GM12878 (cell line): Measurements from ENCODE around the gene LAMA2. TPM values are rescaled to one million over a fixed set of nuclear protein-coding genes. Genes with fewer than 3 reads are reported as not detected.

Source experiments
- ATAC-seq: fragments of 200-7000 bp; cut with Tn5 transposase; 3 replicates; pipeline ENCODE4 v1.9.1; 2020; ENCODE audit warnings: mild to moderate bottlenecking, moderate library complexity
- BruUV-seq: library from RNA; stranded (reverse); fragments of 400-500 nt; replicated peaks from 2 replicates; lab custom pipeline; 2021; lab: Mats Ljungman, UMichigan
- CTCF ChIA-PET: fragments of 300-600 bp; sonication (Branson Sonifier 250); formaldehyde crosslinking; extraction: SDS; loops from one replicate; lab custom pipeline; 2021; ENCODE audit warnings: inconsistent platforms; lab: Yijun Ruan, JAX
- POLR2A ChIA-PET: fragments of 350-600 bp; formaldehyde crosslinking; extraction: SDS; loops from one replicate; lab custom pipeline; 2021; ENCODE audit warnings: inconsistent platforms; lab: Charles Lee
- RAD21 ChIA-PET: fragments of 300-600 bp; sonication (Branson Sonifier 250); formaldehyde crosslinking; loops from one replicate; lab custom pipeline; 2023; ENCODE audit warnings: antibody characterized with exemption; ENCODE audit not compliant: unreplicated experiment; lab: Charles Lee
- SMC1A ChIA-PET: fragments of 300-600 bp; sonication (Branson Sonifier 250); formaldehyde crosslinking; loops from one replicate; lab custom pipeline; 2023; ENCODE audit not compliant: unreplicated experiment, uncharacterized antibody; lab: Charles Lee
- DNase-seq: peaks from one replicate; pipeline ENCODE4 v3.0.0-alpha.2; 2011; ENCODE audit warnings: low read depth, low spot score
- FAIRE-seq: peaks from 3 replicates; lab custom pipeline; 2011; peaks lifted over from hg19 to GRCh38; lab: Jason Lieb, UNC
- H2AFZ ChIP-seq: 2 replicates; pipeline ENCODE4 v1.6.0; 2011; ENCODE audit warnings: low read depth, low read length, control low read depth; ENCODE audit not compliant: control insufficient read depth
- H3K27ac ChIP-seq: 2 replicates; pipeline ENCODE4 v1.5.1; 2011; ENCODE audit warnings: control low read depth; ENCODE audit not compliant: control insufficient read depth, insufficient read depth
- H3K27me3 ChIP-seq, 2 experiments: replicated peaks in 1 of 2; 2 replicates each; pipeline versions ENCODE4 v1.6.0 to v1.6.1; 2011; ENCODE audit warnings: low read length in 1 of 2; ENCODE audit not compliant: control insufficient read depth in 2 of 2, insufficient read depth in 2 of 2
- H3K36me3 ChIP-seq, 2 experiments: 2 replicates each; pipeline ENCODE4 v1.5.1; 2011; ENCODE audit warnings: low read length in 1 of 2; ENCODE audit not compliant: control insufficient read depth in 2 of 2, insufficient read depth in 2 of 2
- H3K4me1 ChIP-seq: 2 replicates; pipeline ENCODE4 v1.6.1; 2011; ENCODE audit warnings: mild to moderate bottlenecking, low read length, moderate library complexity, mixed read lengths; ENCODE audit not compliant: control insufficient read depth, insufficient read depth
- H3K4me2 ChIP-seq: 2 replicates; pipeline ENCODE4 v1.6.0; 2011; ENCODE audit warnings: control low read depth; ENCODE audit not compliant: control insufficient read depth, insufficient read depth
- H3K4me3 ChIP-seq: fragments of 200-600 bp; sonication (generic); 2 replicates; pipeline ENCODE4 v1.5.1; 2016
- H3K79me2 ChIP-seq: 2 replicates; pipeline ENCODE4 v1.6.0; 2011; ENCODE audit warnings: low read length; ENCODE audit not compliant: control insufficient read depth, insufficient read depth
- H3K9ac ChIP-seq: 2 replicates; pipeline ENCODE4 v1.8.0; 2011; ENCODE audit warnings: low read length, control low read depth, mixed read lengths; ENCODE audit not compliant: control insufficient read depth, insufficient read depth
- H3K9me3 ChIP-seq: replicated peaks from 3 replicates; pipeline ENCODE4 v1.5.1; 2011; ENCODE audit warnings: mild to moderate bottlenecking, low read length; ENCODE audit not compliant: control insufficient read depth, insufficient read depth
- H4K20me1 ChIP-seq: 2 replicates; pipeline ENCODE4 v1.6.0; 2011; ENCODE audit not compliant: control insufficient read depth, insufficient read depth
- CREB1 ChIP-seq: IDR thresholded peaks from 2 replicates; pipeline ENCODE4 v1.6.1; 2012; ENCODE audit warnings: low read depth, mild to moderate bottlenecking, inconsistent platforms
- ESRRA ChIP-seq: IDR thresholded peaks from 2 replicates; pipeline ENCODE4 v1.6.1; 2012; ENCODE audit warnings: mild to moderate bottlenecking, low read length, improper control_type of control experiment
- JUNB ChIP-seq: IDR thresholded peaks from 2 replicates; pipeline ENCODE4 v1.6.1; 2016; ENCODE audit warnings: antibody characterized with exemption, mild to moderate bottlenecking
- PAX5 ChIP-seq: IDR thresholded peaks from 2 replicates; pipeline ENCODE4 v1.6.1; 2011; ENCODE audit warnings: low read depth, low read length, borderline replicate concordance
- POLR2A ChIP-seq: IDR thresholded peaks from 2 replicates; pipeline ENCODE4 v1.6.1; 2011; ENCODE audit warnings: low read depth, mild to moderate bottlenecking, low read length
- POU2F2 ChIP-seq: IDR thresholded peaks from 3 replicates; pipeline ENCODE4 v1.6.1; 2011; ENCODE audit warnings: low read depth, mild to moderate bottlenecking, low read length, borderline replicate concordance
- RBBP5 ChIP-seq: fragments of 200-600 bp; sonication (generic); conservative IDR thresholded peaks from 2 replicates; pipeline ENCODE4 v1.6.1; 2016
- ZNF592 ChIP-seq: fragments of 450-650 bp; IDR thresholded peaks from 2 replicates; pipeline ENCODE4 v1.6.1; 2017; ENCODE audit warnings: mild to moderate bottlenecking, moderate library complexity
- WGBS: methylation state at CpG from one replicate; pipeline ENCODE4 v1.1.6; 2016; ENCODE audit warnings: low lambda C conversion rate; ENCODE audit not compliant: insufficient replicate concordance, insufficient coverage; ENCODE audit errors: missing lambda C conversion rate; 5-methylcytosine and 5-hydroxymethylcytosine counted together
- in situ Hi-C: fragments of 300-500 bp; cut with MboI; formaldehyde crosslinking; loops from 9 replicates; pipeline ENCODE4 v1.14.3; 2018; ENCODE audit warnings: mixed read lengths
- intact Hi-C: fragments of 100-400 bp; cut with micrococcal nuclease; formaldehyde crosslinking; loops from one replicate; pipeline ENCODE4 v1.14.2; 2022; ENCODE audit not compliant: unreplicated experiment
- polyA plus RNA-seq, 11 experiments: library from polyadenylated mRNA; depleted of rRNA in 4 of 11; unstranded in 6 of 11; stranded (reverse) in 5 of 11; fragments of >200 nt; fragmentation: Nextera tagmentation in 4 of 11; fragmentation: Illumina TruSeq in 1 of 11; extraction: Ambion mirVana in 4 of 11; extraction: Trizol in 1 of 11; gene quantifications; 1 replicate in 1 of 11; 2 replicates in 10 of 11; pipeline versions ENCODE4 v1.2.1 to v1.2.3, GENCODE V29; 2011 to 2016; ENCODE audit warnings: inconsistent platforms in 2 of 11, missing spikeins in 2 of 11, low read depth in 1 of 11
- total RNA-seq, 4 experiments: library from RNA; depleted of rRNA in 3 of 4; stranded (reverse); fragments of >200 nt in 3 of 4; fragmentation: Illumina TruSeq in 1 of 4; extraction: Trizol in 1 of 4; gene quantifications; 2 replicates each; pipeline versions ENCODE4 v1.2.1 to v1.2.3, GENCODE V29; 2013 to 2021
- TF ChIP-seq, protein P1 (sequence below): IDR thresholded peaks from 2 replicates; pipeline ENCODE4 v1.6.1; 2011; ENCODE audit warnings: low read depth, low read length, improper control_type of control experiment, borderline replicate concordance
- TF ChIP-seq, protein P2 (sequence below): fragments of 450-650 bp; IDR thresholded peaks from 2 replicates; pipeline ENCODE4 v1.6.1; 2018; ENCODE audit warnings: borderline replicate concordance, mild to moderate bottlenecking; ENCODE audit not compliant: partially characterized antibody
- TF ChIP-seq, protein P3 (sequence below): IDR thresholded peaks from 2 replicates; pipeline ENCODE4 v1.6.1; 2011; ENCODE audit warnings: mild to moderate bottlenecking, low read depth, low read length, moderate library complexity; ENCODE audit not compliant: insufficient replicate concordance

LAMA2 gene
- total and polyA plus RNA-seq, 10 of the 15 experiments (the other 5 are each of a cell fraction or from before 2014, with no cell fraction given): 0.04 to 2.0 (median 0.37) TPM; not detected in 1

DNA sequence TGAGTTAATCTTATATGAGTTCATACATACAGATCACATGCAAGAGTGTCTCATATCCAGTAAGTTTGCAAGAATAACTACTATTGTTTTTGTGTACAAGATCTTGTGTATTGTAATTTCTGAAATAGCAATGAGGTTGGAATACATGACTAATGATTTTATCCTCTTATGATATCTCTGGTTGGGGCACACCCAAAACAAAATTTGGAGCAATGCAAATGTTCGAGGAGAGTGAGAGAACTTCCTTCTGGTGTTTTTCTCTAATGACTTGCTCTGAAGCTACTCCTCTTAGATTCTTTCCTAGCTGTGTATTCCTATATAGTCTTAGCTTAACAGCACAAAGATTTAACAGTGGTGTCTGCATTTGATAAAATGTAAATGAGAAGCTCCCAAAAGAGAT lies 252.5 kb downstream of the LAMA2 start:
- CTCF ChIA-PET: no interaction called here
- no peak overlapping the region for H2AFZ ChIP-seq
- ATAC-seq: no peak

More for the DNA sequence above, 252.5 kb downstream of the LAMA2 start:
- POLR2A ChIA-PET: no interaction called here
- Histone ChIP-seq H3K27ac (no peak overlapping the region), H3K9me3 (no peaks in the 10 kb centered on the region), H3K79me2 (no peaks in the 10 kb centered on the region), H3K4me2 (no peak overlapping the region), H3K4me3 (no peak overlapping the region), H3K27me3 (no peaks in the 10 kb centered on the region), H4K20me1 (no peaks in the 10 kb centered on the region), H3K4me1 (no peaks in the 10 kb centered on the region), H3K9ac (no peak overlapping the region), H3K36me3 (no peaks in the 10 kb centered on the region)
- intact Hi-C loops (no loop called here), in situ Hi-C loops (no loop called here)
- no TSS peak for BruUV-seq
- TF ChIP-seq POLR2A: no peak
- TF ChIP-seq, protein P1, sequence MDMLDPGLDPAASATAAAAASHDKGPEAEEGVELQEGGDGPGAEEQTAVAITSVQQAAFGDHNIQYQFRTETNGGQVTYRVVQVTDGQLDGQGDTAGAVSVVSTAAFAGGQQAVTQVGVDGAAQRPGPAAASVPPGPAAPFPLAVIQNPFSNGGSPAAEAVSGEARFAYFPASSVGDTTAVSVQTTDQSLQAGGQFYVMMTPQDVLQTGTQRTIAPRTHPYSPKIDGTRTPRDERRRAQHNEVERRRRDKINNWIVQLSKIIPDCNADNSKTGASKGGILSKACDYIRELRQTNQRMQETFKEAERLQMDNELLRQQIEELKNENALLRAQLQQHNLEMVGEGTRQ: no peak
- TF ChIP-seq CREB1: no peak
- no peak for TF ChIP-seq POU2F2
- TF ChIP-seq JUNB: no peak
- TF ChIP-seq RBBP5: no peak
- TF ChIP-seq, protein P2, sequence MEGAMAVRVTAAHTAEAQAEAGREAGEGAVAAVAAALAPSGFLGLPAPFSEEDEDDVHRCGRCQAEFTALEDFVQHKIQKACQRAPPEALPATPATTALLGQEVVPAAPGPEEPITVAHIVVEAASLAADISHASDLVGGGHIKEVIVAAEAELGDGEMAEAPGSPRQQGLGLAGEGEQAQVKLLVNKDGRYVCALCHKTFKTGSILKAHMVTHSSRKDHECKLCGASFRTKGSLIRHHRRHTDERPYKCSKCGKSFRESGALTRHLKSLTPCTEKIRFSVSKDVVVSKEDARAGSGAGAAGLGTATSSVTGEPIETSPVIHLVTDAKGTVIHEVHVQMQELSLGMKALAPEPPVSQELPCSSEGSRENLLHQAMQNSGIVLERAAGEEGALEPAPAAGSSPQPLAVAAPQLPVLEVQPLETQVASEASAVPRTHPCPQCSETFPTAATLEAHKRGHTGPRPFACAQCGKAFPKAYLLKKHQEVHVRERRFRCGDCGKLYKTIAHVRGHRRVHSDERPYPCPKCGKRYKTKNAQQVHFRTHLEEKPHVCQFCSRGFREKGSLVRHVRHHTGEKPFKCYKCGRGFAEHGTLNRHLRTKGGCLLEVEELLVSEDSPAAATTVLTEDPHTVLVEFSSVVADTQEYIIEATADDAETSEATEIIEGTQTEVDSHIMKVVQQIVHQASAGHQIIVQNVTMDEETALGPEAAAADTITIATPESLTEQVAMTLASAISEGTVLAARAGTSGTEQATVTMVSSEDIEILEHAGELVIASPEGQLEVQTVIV: no peak
- no peak for TF ChIP-seq ESRRA
- no peak for TF ChIP-seq ZNF592
- TF ChIP-seq, protein P3, sequence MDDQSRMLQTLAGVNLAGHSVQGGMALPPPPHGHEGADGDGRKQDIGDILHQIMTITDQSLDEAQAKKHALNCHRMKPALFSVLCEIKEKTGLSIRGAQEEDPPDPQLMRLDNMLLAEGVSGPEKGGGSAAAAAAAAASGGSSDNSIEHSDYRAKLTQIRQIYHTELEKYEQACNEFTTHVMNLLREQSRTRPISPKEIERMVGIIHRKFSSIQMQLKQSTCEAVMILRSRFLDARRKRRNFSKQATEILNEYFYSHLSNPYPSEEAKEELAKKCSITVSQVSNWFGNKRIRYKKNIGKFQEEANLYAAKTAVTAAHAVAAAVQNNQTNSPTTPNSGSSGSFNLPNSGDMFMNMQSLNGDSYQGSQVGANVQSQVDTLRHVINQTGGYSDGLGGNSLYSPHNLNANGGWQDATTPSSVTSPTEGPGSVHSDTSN: no peak
- TF ChIP-seq PAX5: no peak
- RAD21 ChIA-PET: no interaction called here
- DNase-seq: no peak
- no peak for FAIRE-seq
- SMC1A ChIA-PET: no interaction called here
- WGBS: 0% methylated on average over 1 of the region's 1 CpG
